GM18508 (cell line): ENCODE measurements around the gene SIM2.

Experiments
- ATAC-seq: cut with Tn5 transposase; IDR thresholded peaks from one replicate; pipeline ENCODE4 v1.9.1; 2021; ENCODE audit warnings: moderate number of reproducible peaks; ENCODE audit not compliant: insufficient read depth, unreplicated experiment

SIM2 gene

GRCh38 chr21:36699546-36700294 lies 805 bp downstream of the SIM2 start:
- ATAC-seq = no peak

- no peak for ATAC-seq
Observed at GRCh38 chr21:36700295-36700970, 1.5 kb downstream of the SIM2 start.

GRCh38 chr21:36700971-36701755 lies 2.2 kb downstream of the SIM2 start:
- no peak for ATAC-seq

- ATAC-seq = no peak
Observed at GRCh38 chr21:36701756-36702621, 3.1 kb downstream of the SIM2 start.

GRCh38 chr21:36702622-36702968 lies 3.7 kb downstream of the SIM2 start:
- ATAC-seq = no peak

- ATAC-seq = no peak
Observed at GRCh38 chr21:36703123-36703522, 4.2 kb downstream of the SIM2 start.

- ATAC-seq = no peak
Observed at GRCh38 chr21:36703626-36704280, 4.8 kb downstream of the SIM2 start.

GRCh38 chr21:36704281-36704957 lies 5.5 kb downstream of the SIM2 start:
- ATAC-seq = no peak

GRCh38 chr21:36704958-36705678 lies 6.2 kb downstream of the SIM2 start:
- ATAC-seq = no peak

GRCh38 chr21:36705679-36706481 lies 7.0 kb downstream of the SIM2 start:
- ATAC-seq = no peak

GRCh38 chr21:36706482-36706852 lies 7.6 kb downstream of the SIM2 start:
- ATAC-seq = no peak

GRCh38 chr21:36706951-36707762 lies 8.2 kb downstream of the SIM2 start:
- no peak for ATAC-seq

- no peak for ATAC-seq
Observed at GRCh38 chr21:36707763-36708285, 8.9 kb downstream of the SIM2 start.

- ATAC-seq = no peak
Observed at GRCh38 chr21:36708286-36709029, 9.5 kb downstream of the SIM2 start.

- no peak for ATAC-seq
Observed at GRCh38 chr21:36709030-36709867, 10.3 kb downstream of the SIM2 start.
